Tibial artery (tissue), 4 donors: ENCODE measurements around the gene FAM171A2.

Source experiments
- DNase-seq, 2 donors: peaks; one replicate each; pipeline ENCODE4 v3.0.0-alpha.2; 2019
- H3K27ac ChIP-seq, 2 donors: fragments of 200-600 bp; sonication (generic) in 1 of 2; 1 replicate in 1 of 2; 2 replicates in 1 of 2; pipeline ENCODE4 v1.5.1; 2018 to 2019; ENCODE audit warnings: mild to moderate bottlenecking in 1 of 2
- H3K27me3 ChIP-seq, 2 donors: fragments of 200-600 bp; sonication (generic) in 1 of 2; one replicate each; pipeline versions ENCODE4 v1.5.1 to v1.6.0; 2016 to 2019
- H3K36me3 ChIP-seq, 3 donors: fragments of 200-600 bp; sonication (generic) in 2 of 3; one replicate each; pipeline ENCODE4 v1.5.1; 2016 to 2019; ENCODE audit warnings: mild to moderate bottlenecking in 2 of 3
- H3K4me1 ChIP-seq, 4 donors: fragments of 200-600 bp; sonication (generic) in 2 of 4; 1 replicate in 3 of 4; 2 replicates in 1 of 4; pipeline ENCODE4 v1.5.1; 2016 to 2019
- H3K4me3 ChIP-seq, 2 donors: fragments of 200-600 bp; sonication (generic) in 1 of 2; 1 replicate in 1 of 2; 2 replicates in 1 of 2; pipeline ENCODE4 v1.5.1; 2018 to 2019; ENCODE audit warnings: mild to moderate bottlenecking in 2 of 2
- H3K9me3 ChIP-seq, 3 donors: fragments of 200-600 bp; sonication (generic) in 1 of 3; one replicate each; pipeline ENCODE4 v1.5.1; 2016 to 2019
- intact Hi-C: fragments of 100-400 bp; cut with DNase I; formaldehyde crosslinking; loops from one replicate; pipeline ENCODE4 v1.15.0; 2023; ENCODE audit warnings: low total_unique reads
- TF ChIP-seq, protein P1 (sequence below), 2 experiments: fragments of 200-600 bp in 1 of 2; fragments of 450-650 bp in 1 of 2; IDR thresholded peaks; one replicate each; pipeline ENCODE4 v1.5.1; 2017 to 2019; ENCODE audit warnings: antibody characterized with exemption in 2 of 2, mild to moderate bottlenecking in 1 of 2, moderate library complexity in 1 of 2

FAM171A2 gene

DNA sequence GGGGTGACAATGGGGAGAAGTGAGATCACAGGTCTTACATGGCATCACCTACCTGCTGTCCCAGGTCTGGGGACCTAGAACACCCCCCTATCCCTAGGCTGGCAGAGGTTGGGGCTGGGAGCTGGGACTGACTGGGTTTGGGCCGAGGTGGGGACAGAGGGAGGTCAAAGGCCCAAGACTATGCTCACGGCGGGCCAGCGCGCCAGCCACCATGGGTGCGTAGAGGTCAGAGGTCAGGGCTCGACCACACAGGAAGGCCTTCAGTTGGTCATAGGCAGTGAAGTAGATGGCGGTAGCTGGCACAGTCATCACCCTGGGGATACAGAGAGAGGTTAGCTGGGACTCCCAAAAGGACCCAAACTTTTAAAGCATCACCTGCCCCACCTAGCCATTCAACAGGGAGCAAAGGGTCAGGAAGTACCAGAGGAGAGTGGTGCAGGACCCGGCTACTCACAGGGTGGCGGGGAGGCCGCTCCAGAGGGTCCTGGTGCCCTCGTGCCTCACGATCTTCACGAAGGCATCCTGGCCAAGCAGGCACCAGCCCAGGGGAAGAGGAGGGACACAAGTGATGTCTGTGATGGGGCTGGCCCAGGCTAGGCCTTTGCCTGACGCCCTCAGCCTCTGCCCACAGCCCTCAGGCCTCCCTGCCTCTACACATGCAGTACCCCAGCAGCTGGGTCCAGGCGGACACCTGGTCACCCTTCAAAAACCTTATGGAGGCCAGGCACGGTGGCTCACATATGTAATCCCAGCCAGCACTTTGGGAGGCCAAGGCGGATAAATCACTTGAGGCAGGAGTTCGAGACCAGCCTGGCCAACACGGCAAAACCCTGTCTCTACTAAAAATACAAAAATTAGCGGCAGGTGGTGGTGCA lies 42.2 kb downstream of the FAM171A2 start:
- no peak for DNase-seq
- H3K4me3 ChIP-seq, result no peak overlapping the region
- intact Hi-C loops, result no loop called here

DNA sequence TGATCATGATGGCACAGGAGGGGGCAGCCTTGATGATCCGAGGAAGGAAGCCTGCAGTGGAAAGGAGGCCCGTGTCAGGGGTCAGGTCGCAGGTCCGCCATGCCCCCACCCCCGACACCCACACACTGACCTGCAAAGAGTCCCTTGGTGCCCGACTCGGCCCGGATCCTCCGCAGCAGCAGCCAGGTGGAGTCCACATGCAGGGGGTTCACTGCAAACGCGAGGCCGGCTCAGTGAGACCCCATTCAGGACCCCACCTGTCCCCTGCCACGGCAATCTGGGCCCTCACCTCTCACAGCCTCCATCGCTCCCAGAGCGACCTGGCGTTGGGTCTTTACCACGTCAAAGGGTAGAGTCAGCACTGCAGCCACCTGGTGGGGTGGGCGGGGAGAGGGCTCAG lies 43.6 kb downstream of the FAM171A2 start:
- peaks cover 0 to 34% of the 10 kb centered on the region in 2 donors for H3K27me3 ChIP-seq
- H3K27ac ChIP-seq, result no peak overlapping the region
- H3K36me3 ChIP-seq, result peaks cover 25 to 38% (median 36%) of the 10 kb centered on the region in 3 donors
- TF ChIP-seq, protein P1, sequence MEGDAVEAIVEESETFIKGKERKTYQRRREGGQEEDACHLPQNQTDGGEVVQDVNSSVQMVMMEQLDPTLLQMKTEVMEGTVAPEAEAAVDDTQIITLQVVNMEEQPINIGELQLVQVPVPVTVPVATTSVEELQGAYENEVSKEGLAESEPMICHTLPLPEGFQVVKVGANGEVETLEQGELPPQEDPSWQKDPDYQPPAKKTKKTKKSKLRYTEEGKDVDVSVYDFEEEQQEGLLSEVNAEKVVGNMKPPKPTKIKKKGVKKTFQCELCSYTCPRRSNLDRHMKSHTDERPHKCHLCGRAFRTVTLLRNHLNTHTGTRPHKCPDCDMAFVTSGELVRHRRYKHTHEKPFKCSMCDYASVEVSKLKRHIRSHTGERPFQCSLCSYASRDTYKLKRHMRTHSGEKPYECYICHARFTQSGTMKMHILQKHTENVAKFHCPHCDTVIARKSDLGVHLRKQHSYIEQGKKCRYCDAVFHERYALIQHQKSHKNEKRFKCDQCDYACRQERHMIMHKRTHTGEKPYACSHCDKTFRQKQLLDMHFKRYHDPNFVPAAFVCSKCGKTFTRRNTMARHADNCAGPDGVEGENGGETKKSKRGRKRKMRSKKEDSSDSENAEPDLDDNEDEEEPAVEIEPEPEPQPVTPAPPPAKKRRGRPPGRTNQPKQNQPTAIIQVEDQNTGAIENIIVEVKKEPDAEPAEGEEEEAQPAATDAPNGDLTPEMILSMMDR (IDR thresholded peaks at IDR 0.05), result no peak
- DNase-seq, result no peak
- intact Hi-C loops, result no loop called here
- H3K4me3 ChIP-seq, result no peak overlapping the region
- peaks cover 0 to 24% (median 22%) of the 10 kb centered on the region in 4 donors for H3K4me1 ChIP-seq
- H3K9me3 ChIP-seq, result no peaks in the 10 kb centered on the region

More for the DNA sequence above, 42.2 kb downstream of the FAM171A2 start:
- Histone ChIP-seq H3K9me3 (no peaks in the 10 kb centered on the region), H3K36me3 (peaks cover 25 to 38% (median 36%) of the 10 kb centered on the region in 3 donors), H3K4me1 (peaks cover 0 to 27% (median 22%) of the 10 kb centered on the region in 4 donors), H3K27me3 (peaks cover 0 to 20% of the 10 kb centered on the region in 2 donors), H3K27ac (no peak overlapping the region)
- TF ChIP-seq, protein P1 (IDR thresholded peaks at IDR 0.05), result no peak

- Histone ChIP-seq H3K4me1 (peaks cover 0 to 21% (median 19%) of the 10 kb centered on the region in 4 donors), H3K4me3 (no peak overlapping the region), H3K9me3 (no peaks in the 10 kb centered on the region), H3K36me3 (peaks cover 25 to 38% (median 36%) of the 10 kb centered on the region in 3 donors), H3K27me3 (peaks cover 0 to 52% of the 10 kb centered on the region in 2 donors), H3K27ac (no peak overlapping the region)
- TF ChIP-seq, protein P1 (IDR thresholded peaks at IDR 0.05), result no peak
- DNase-seq, result no peak
- intact Hi-C loops, result no loop called here
Observed at GRCh38 chr17:44318077-44318892, 45.4 kb downstream of the FAM171A2 start.

DNA sequence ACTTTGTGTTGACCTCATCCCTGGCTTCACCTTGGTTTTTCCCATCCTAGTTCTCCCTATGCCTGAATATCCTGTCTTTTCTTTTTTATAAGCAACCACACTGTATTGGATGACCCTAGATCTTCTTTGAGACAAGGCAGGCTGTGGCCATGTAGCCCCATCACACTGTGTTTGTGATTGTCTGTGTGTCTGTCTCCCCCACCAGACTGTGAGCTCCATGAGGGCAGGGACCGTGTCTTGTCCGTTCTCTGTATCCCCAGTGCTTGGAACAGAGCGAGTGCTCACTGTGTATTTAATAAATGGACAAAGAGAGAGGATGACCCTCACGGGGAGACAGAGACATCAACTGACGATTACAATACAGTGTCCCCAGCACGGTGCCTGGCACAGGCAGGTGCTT lies 46.1 kb downstream of the FAM171A2 start:
- Histone ChIP-seq H3K4me1 (peaks cover 0 to 14% (median 12%) of the 10 kb centered on the region in 4 donors), H3K9me3 (no peaks in the 10 kb centered on the region), H3K27me3 (peaks cover 0 to 59% of the 10 kb centered on the region in 2 donors), H3K27ac (no peak overlapping the region), H3K36me3 (peaks cover 25 to 36% (median 36%) of the 10 kb centered on the region in 3 donors), H3K4me3 (no peak overlapping the region)
- intact Hi-C loops, result no loop called here
- no peak for DNase-seq
- TF ChIP-seq, protein P1 (IDR thresholded peaks at IDR 0.05), result no peak

DNA sequence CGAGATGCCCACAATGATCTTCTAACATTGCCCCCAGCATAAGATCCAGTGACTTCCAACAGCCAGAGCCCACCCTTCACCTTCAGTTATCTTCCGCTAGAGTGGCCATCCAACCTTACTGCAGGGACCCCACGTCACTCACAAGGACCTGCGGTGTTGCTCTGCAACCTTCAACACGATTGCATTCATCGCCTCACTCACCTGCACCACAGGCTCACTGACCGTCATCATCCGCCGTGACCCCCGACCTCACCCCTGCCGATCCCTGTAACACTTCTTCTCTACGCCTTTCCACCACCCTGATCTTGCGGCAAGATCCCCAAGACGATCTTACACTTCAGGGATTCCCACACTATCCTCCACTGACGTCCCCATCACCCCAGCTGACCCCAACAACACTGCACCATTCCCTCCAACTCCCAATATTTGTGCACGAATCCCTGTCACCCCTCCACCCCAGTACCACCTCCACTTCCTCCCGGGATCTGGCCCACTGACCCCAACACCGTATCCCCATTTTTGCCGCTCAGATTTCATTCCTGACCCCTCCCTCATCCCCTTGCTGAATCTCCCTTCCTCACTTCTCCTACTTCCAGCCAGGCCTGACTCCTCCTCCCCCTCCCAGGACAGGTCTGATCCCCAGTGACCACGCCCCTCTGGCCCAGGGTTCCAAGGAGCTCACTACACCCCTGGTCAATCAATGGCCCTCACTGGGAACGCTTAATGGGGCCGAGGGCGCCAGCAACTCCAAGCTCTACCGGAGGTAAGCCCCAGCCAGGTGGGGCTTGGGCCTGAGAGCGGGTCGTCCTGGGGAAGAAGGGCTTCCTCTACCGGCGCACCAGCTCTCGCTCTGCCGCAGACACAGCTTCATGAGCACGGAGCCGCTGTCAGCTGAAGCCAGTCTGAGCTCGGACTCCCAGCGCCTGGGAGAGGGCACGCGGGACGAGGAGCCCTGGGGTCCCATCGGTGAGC lies 47.6 kb downstream of the FAM171A2 start:
- H3K9me3 ChIP-seq, result no peaks in the 10 kb centered on the region
- TF ChIP-seq, protein P1 (IDR thresholded peaks at IDR 0.05), result no peak
- H3K27ac ChIP-seq, result no peak overlapping the region
- peaks cover 11 to 21% (median 21%) of the 10 kb centered on the region in 3 donors for H3K36me3 ChIP-seq
- intact Hi-C loops, result no loop called here
- no peak for DNase-seq
- peaks cover 0 to 73% of the 10 kb centered on the region in 2 donors for H3K27me3 ChIP-seq
- H3K4me3 ChIP-seq, result no peak overlapping the region
- peaks cover 0 to 13% (median 12%) of the 10 kb centered on the region in 4 donors for H3K4me1 ChIP-seq
